Cardiac muscle cell (in vitro differentiated cells and primary cell): Measurements from ENCODE around the gene TMEM11. TPM values are rescaled to one million over a fixed set of nuclear protein-coding genes. Genes with fewer than 3 reads are reported as not detected.

Experiments used
- DNase-seq, 2 donors: peaks; one replicate each; pipeline versions ENCODE4 v3.0.0 to v3.0.0-alpha.2; 2010 to 2017; ENCODE audit warnings: low read depth in 1 of 2, low spot score in 1 of 2
- H3K27ac ChIP-seq: fragments of 200-600 bp; sonication (generic); 2 replicates; pipeline ENCODE4 v1.5.1; 2016
- H3K27me3 ChIP-seq: fragments of 200-600 bp; sonication (generic); 2 replicates; pipeline ENCODE4 v1.6.0; 2016; ENCODE audit warnings: control low read depth
- H3K36me3 ChIP-seq: fragments of 200-600 bp; sonication (generic); 2 replicates; pipeline ENCODE4 v1.5.1; 2016; ENCODE audit warnings: control low read depth
- H3K4me1 ChIP-seq: fragments of 200-600 bp; sonication (generic); 2 replicates; pipeline ENCODE4 v1.8.1; 2017; ENCODE audit warnings: low read depth, mild to moderate bottlenecking, mixed run types
- H3K4me3 ChIP-seq: fragments of 200-600 bp; sonication (generic); 2 replicates; pipeline ENCODE4 v1.5.1; 2016; ENCODE audit warnings: mild to moderate bottlenecking
- H3K9me3 ChIP-seq: fragments of 200-600 bp; sonication (generic); 2 replicates; pipeline ENCODE4 v1.5.1; 2017; ENCODE audit warnings: low read depth, mild to moderate bottlenecking, control low read depth
- polyA plus RNA-seq: library from polyadenylated mRNA; unstranded; fragments of >200 nt; fragmentation: Nextera tagmentation; extraction: Ambion mirVana; gene quantifications from 2 replicates; pipeline ENCODE4 v1.2.1, GENCODE V29; 2016
- total RNA-seq: library from RNA; depleted of rRNA; stranded (reverse); fragments of >200 nt; gene quantifications from 2 replicates; pipeline ENCODE4 v1.2.3, GENCODE V29; 2016
- TF ChIP-seq, protein P1 (sequence below): IDR thresholded peaks from 2 replicates; pipeline ENCODE4 v1.5.1; 2012; ENCODE audit warnings: low read depth, mild to moderate bottlenecking, low read length

TMEM11 gene
- total and polyA plus RNA-seq, 2 experiments from 2014 or later, result 37.9 to 91.0 TPM

DNA sequence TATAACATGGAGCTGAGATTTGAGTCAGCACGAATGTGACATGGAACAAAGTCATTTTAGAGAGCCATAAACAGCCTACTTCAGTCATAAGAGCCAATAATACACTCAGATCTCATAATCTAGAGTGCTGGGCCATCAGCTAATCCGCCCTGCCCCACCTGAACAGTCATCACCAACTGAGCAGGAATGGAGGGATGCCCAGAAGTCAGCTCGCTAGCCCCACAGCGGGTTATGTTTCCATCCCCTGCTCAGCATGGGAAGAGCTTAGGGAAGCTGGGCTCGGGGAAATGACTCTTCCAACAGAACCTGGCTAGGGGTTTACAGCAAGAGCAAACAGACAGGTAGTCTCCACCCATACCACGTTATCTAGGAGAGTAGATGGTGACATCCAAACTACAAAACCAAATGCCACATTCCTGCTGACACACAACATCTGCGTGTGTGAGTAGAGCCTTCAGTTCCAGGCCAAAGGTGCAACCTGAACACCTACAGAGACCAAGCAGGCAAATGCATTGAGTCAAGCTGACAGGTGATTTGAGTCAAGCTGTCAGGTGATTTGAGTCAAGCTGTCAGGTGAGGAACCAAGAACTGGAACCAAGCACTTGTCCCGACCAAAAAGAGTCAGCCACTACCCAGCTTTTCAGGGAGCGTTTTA, 2.0 kb downstream of the TMEM11 start:
- DNase-seq, result no peak
- H3K36me3 ChIP-seq, result no peaks in the 10 kb centered on the region
- H3K27ac ChIP-seq, result no peak overlapping the region
- TF ChIP-seq, protein P1, sequence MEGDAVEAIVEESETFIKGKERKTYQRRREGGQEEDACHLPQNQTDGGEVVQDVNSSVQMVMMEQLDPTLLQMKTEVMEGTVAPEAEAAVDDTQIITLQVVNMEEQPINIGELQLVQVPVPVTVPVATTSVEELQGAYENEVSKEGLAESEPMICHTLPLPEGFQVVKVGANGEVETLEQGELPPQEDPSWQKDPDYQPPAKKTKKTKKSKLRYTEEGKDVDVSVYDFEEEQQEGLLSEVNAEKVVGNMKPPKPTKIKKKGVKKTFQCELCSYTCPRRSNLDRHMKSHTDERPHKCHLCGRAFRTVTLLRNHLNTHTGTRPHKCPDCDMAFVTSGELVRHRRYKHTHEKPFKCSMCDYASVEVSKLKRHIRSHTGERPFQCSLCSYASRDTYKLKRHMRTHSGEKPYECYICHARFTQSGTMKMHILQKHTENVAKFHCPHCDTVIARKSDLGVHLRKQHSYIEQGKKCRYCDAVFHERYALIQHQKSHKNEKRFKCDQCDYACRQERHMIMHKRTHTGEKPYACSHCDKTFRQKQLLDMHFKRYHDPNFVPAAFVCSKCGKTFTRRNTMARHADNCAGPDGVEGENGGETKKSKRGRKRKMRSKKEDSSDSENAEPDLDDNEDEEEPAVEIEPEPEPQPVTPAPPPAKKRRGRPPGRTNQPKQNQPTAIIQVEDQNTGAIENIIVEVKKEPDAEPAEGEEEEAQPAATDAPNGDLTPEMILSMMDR, result no peak
- no peaks in the 10 kb centered on the region for H3K9me3 ChIP-seq
- H3K4me3 ChIP-seq, result no peak overlapping the region
- no peaks in the 10 kb centered on the region for H3K27me3 ChIP-seq
- peaks cover 19% of the 10 kb centered on the region for H3K4me1 ChIP-seq

DNA sequence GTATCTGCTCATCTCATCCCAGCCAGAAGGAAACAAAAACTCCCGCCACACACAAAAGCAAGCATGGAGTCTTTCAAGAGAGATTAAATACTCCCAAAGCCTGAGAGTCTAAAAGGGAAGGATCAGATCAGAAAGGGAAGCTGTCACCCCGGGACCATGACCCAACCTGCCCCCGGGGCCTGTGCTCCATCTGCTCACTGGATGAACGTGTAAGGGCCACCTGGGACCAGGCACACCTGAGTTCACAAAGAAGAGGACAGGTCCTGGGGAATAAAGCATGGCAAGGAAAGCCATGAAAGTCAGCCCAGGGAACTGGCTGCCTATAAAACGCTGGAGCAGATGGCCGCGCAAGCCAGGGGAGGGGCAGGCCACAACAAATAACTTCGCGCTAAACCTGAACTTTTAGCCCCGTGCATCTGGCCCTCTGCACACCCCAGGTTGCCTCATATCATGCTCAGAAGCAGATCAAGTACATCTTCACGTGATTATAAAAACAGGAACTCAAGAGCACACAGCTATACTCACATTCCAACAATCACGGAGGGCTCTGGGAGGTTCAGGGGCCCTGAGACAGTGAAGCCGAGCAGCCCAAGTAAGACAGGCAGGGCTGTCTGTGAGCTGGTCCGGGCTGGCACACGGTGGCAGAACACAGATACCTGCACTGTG, 3.4 kb downstream of the TMEM11 start:
- Histone ChIP-seq H3K9me3 (no peaks in the 10 kb centered on the region), H3K4me3 (no peak overlapping the region), H3K27ac (no peak overlapping the region), H3K4me1 (peaks cover 19% of the 10 kb centered on the region), H3K36me3 (no peaks in the 10 kb centered on the region), H3K27me3 (no peaks in the 10 kb centered on the region)
- DNase-seq, result no peak
- TF ChIP-seq, protein P1, result no peak

DNA sequence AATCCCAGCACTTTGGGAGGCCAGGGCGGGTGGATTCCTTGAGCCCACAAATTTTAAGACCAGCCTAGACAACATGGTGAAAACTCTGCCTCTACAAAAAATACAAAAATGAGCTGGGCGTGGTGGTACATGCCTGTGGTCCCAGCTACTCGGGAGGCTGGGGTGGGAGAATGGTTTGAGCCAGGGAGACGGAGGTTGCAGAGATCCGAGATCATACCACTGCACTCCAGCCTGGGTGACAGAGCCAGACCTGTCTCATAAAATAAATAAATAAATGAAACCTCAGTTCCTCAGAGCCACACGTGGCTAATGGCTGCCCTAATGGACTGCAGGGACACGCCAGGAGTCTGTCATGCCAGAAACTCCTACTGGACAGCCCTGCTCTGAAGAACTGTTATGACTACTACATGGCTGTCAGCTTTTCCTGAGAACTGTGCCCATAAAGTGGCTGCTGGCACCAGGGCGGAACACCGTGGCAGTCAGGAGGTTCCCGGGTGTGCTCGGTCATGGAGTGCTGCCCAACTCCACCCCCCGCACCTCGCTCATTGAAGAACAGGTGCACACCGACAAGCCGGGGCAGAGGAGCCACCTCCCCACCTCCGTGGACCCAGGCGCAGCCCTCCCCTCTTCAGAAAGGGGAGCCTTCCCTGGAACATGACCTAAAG, 4.3 kb downstream of the TMEM11 start:
- Histone ChIP-seq H3K27ac (no peak overlapping the region), H3K4me1 (peaks cover 18% of the 10 kb centered on the region), H3K9me3 (no peaks in the 10 kb centered on the region), H3K4me3 (no peak overlapping the region), H3K36me3 (no peaks in the 10 kb centered on the region), H3K27me3 (no peaks in the 10 kb centered on the region)
- DNase-seq, result no peak
- TF ChIP-seq, protein P1, result no peak

DNA sequence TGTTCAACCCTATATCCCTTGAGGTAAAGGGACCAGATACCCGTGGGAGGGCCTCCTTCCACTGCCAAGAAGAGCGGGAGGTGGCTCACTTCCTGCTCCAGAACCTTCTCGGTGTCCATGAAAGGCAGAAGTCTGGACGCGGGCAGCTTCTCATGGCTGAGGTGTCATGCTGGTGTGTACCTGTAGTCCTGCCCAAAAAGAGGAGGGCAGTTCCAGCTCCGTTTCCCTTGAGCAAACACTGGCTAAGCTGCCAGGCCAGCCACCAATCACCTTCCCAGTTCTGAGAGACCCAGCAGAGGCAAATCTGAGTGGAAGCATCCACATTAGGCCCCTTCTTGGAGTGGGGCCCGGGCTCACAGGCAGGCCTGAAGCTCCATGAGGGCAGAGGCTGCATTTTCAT, 5.6 kb downstream of the TMEM11 start:
- Histone ChIP-seq H3K9me3 (no peaks in the 10 kb centered on the region), H3K27ac (no peak overlapping the region), H3K4me3 (no peak overlapping the region), H3K36me3 (no peaks in the 10 kb centered on the region), H3K4me1 (peaks cover 18% of the 10 kb centered on the region), H3K27me3 (no peaks in the 10 kb centered on the region)
- no peak for DNase-seq
- TF ChIP-seq, protein P1, result no peak

DNA sequence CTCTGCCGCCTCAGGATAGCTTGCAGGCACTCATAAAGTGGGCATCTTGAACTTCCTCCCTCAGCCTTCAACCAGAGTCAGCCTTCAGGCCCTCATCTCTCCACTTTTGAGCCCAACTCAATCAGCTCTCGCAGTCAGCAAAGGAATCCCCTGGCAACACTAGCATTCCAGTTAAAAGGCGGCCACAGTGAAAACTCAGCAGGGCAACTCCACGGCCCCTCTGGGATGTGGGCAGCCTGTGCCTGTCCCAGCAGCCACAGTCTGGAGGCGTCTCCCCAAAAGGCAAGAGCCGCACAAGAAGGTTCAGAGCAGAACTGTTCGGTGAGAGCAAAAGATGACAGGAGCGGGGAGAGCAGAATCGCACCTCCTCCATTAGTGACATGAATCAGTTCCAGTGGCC, 9.0 kb downstream of the TMEM11 start:
- TF ChIP-seq, protein P1, result no peak
- Histone ChIP-seq H3K9me3 (no peaks in the 10 kb centered on the region), H3K4me1 (peaks cover 13% of the 10 kb centered on the region), H3K36me3 (no peaks in the 10 kb centered on the region), H3K27ac (peak overlapping the region; percentile 14), H3K4me3 (no peak overlapping the region), H3K27me3 (no peaks in the 10 kb centered on the region)
- no peak for DNase-seq
